NB4 (cell line): ENCODE data around the gene LMTK2.

ENCODE experiments used
- CTCF ChIP-seq: IDR thresholded peaks from one replicate; pipeline ENCODE4 v1.5.1; 2012; ENCODE audit warnings: low read depth, low read length
- MAX ChIP-seq: IDR thresholded peaks from 2 replicates; pipeline ENCODE4 v1.6.1; 2011; ENCODE audit warnings: low read depth, low read length
- MYC ChIP-seq: IDR thresholded peaks from 2 replicates; pipeline ENCODE4 v1.6.1; 2011; ENCODE audit warnings: low read depth, low read length
- POLR2A ChIP-seq: IDR thresholded peaks from 2 replicates; pipeline ENCODE4 v1.6.1; 2011; ENCODE audit warnings: mild to moderate bottlenecking; ENCODE audit not compliant: insufficient read length; ENCODE audit errors: extremely low read depth

GRCh38 chr7:98230746-98231471 is 124.2 kb downstream of the LMTK2 start:
- no peak for TF ChIP-seq CTCF
- TF ChIP-seq POLR2A, result no peak
- no peak for TF ChIP-seq MYC
- no peak for TF ChIP-seq MAX
